HG02870 (cell line): Measurements from ENCODE around the gene HORMAD1.
"Not testable (repeated sequence)": the region's sequence is repeated elsewhere in the genome, so short reads cannot be mapped to it uniquely, and the experiment has no call there.

ENCODE experiments used
- ATAC-seq: cut with Tn5 transposase; IDR thresholded peaks from one replicate; pipeline ENCODE4 v1.9.1; 2021; ENCODE audit warnings: mild to moderate bottlenecking, moderate library complexity; ENCODE audit not compliant: unreplicated experiment

HORMAD1 gene

GRCh38 chr1:150696995-150697927 is 23.4 kb downstream of the HORMAD1 start, which contains the start of gene GOLPH3L:
TSS of gene GOLPH3L (minus strand) at chr1:150697154. CDS start at chr1:150694838, 2,316 bp downstream.
- ATAC-seq, result peak; percentile 99

GRCh38 chr1:150696590-150696989 is 24.1 kb downstream of the HORMAD1 start:
- no peak for ATAC-seq

GRCh38 chr1:150696162-150696561 is 24.5 kb downstream of the HORMAD1 start:
- ATAC-seq, result no peak

- no peak for ATAC-seq
These were observed 25.1 kb downstream of the HORMAD1 start for GRCh38 chr1:150695561-150695960.

- ATAC-seq, result no peak
These were observed 28.0 kb downstream of the HORMAD1 start for GRCh38 chr1:150692720-150693119.

- ATAC-seq, result no peak
These were observed 31.9 kb downstream of the HORMAD1 start for GRCh38 chr1:150688763-150689162.

GRCh38 chr1:150686275-150686674 is 34.4 kb downstream of the HORMAD1 start:
- no peak for ATAC-seq

GRCh38 chr1:150683914-150684313 is 36.8 kb downstream of the HORMAD1 start:
- no peak for ATAC-seq

- no peak for ATAC-seq
These were observed 41.7 kb downstream of the HORMAD1 start for GRCh38 chr1:150678988-150679387.

- ATAC-seq, result no peak
These were observed 45.8 kb downstream of the HORMAD1 start for GRCh38 chr1:150674881-150675280.

GRCh38 chr1:150663321-150663720 is 57.4 kb downstream of the HORMAD1 start:
- no peak for ATAC-seq

- ATAC-seq, result no peak
These were observed 57.9 kb downstream of the HORMAD1 start for GRCh38 chr1:150662811-150663210.

GRCh38 chr1:150661156-150661555 is 59.5 kb downstream of the HORMAD1 start:
- ATAC-seq, result no peak

GRCh38 chr1:150660584-150660983 is 60.1 kb downstream of the HORMAD1 start:
- no peak for ATAC-seq

- ATAC-seq, result not testable (repeated sequence)
These were observed 63.6 kb downstream of the HORMAD1 start for GRCh38 chr1:150657064-150657463.

GRCh38 chr1:150654635-150655034 is 66.1 kb downstream of the HORMAD1 start:
- not testable (repeated sequence) for ATAC-seq

GRCh38 chr1:150650193-150650592 is 70.5 kb downstream of the HORMAD1 start:
- no peak for ATAC-seq

GRCh38 chr1:150649441-150650075 is 71.1 kb downstream of the HORMAD1 start:
- ATAC-seq, result no peak
